K562 (cell line): Measurements from ENCODE around the gene DTX4. TPM values are rescaled to one million over a fixed set of nuclear protein-coding genes. Genes with fewer than 3 reads are reported as not detected.

ENCODE experiments used
- AFF1 ChIP-seq, 2 experiments: fragments of 450-650 bp; IDR thresholded peaks; 2 replicates each; pipeline ENCODE4 v1.6.1; 2018; ENCODE audit warnings: mild to moderate bottlenecking in 2 of 2, low read depth in 1 of 2; ENCODE audit not compliant: partially characterized antibody in 2 of 2
- ATF4 ChIP-seq: fragments of 450-650 bp; formaldehyde crosslinking; IDR thresholded peaks from 2 replicates; pipeline ENCODE4 v1.4.0; 2022; ENCODE audit warnings: mild to moderate bottlenecking, moderate library complexity
- CBFA2T2 ChIP-seq: fragments of 450-650 bp; conservative IDR thresholded peaks from 2 replicates; pipeline ENCODE4 v1.6.1; 2017; ENCODE audit warnings: mild to moderate bottlenecking
- EP300 ChIP-seq: IDR thresholded peaks from 2 replicates; pipeline ENCODE4 v1.6.1; 2012; ENCODE audit warnings: low read length, improper control_type of control experiment
- FOSL1 ChIP-seq: fragments of 200-800 bp; sonication (Bioruptor generic); conservative IDR thresholded peaks from 2 replicates; pipeline ENCODE4 v1.6.1; 2016; ENCODE audit warnings: missing genetic modification characterization, missing compliant biosample characterization
- GABPB1 ChIP-seq: sonication (generic); formaldehyde crosslinking; IDR thresholded peaks from 2 replicates; pipeline ENCODE4 v1.8.0; 2022; ENCODE audit warnings: mild to moderate bottlenecking, missing genetic modification reagents
- GTF3C2 ChIP-seq: IDR thresholded peaks from 3 replicates; pipeline ENCODE4 v1.6.1; 2011; ENCODE audit warnings: borderline replicate concordance, mild to moderate bottlenecking, moderate library complexity; ENCODE audit not compliant: insufficient read length; ENCODE audit errors: extremely low read depth
- NR0B1 ChIP-seq: fragments of 450-650 bp; IDR thresholded peaks from one replicate; pipeline ENCODE4 v1.6.1; 2018; ENCODE audit warnings: mild to moderate bottlenecking, moderate library complexity; ENCODE audit not compliant: partially characterized antibody
- PHF8 ChIP-seq: fragments of 200-600 bp; sonication (generic); IDR thresholded peaks from 2 replicates; pipeline ENCODE4 v1.6.1; 2012; ENCODE audit warnings: mixed run types, mild to moderate bottlenecking, inconsistent platforms, low read length, moderate library complexity, borderline replicate concordance
- RBM15 ChIP-seq: fragments of 200-400 bp; formaldehyde crosslinking; IDR thresholded peaks from 2 replicates; pipeline ENCODE4 v1.6.1; 2018; ENCODE audit warnings: mild to moderate bottlenecking, low read length, moderate library complexity; ENCODE audit not compliant: insufficient read depth
- SFPQ ChIP-seq: fragments of 200-400 bp; formaldehyde crosslinking; IDR thresholded peaks from 2 replicates; pipeline ENCODE4 v1.6.1; 2017; ENCODE audit warnings: mild to moderate bottlenecking, low read depth, low read length, moderate library complexity
- SMARCA5 ChIP-seq: fragments of 450-650 bp; IDR thresholded peaks from 2 replicates; pipeline ENCODE4 v1.6.1; 2016
- SMARCE1 ChIP-seq: fragments of 450-650 bp; IDR thresholded peaks from 2 replicates; pipeline ENCODE4 v1.7.1; 2016; ENCODE audit warnings: mild to moderate bottlenecking
- ZEB2 ChIP-seq: fragments of 450-650 bp; IDR thresholded peaks from 2 replicates; pipeline ENCODE4 v1.6.1; 2016
- ZNF561 ChIP-seq: fragments of 450-650 bp; formaldehyde crosslinking; conservative IDR thresholded peaks from 2 replicates; pipeline ENCODE4 v1.4.0; 2020; ENCODE audit warnings: mild to moderate bottlenecking, moderate library complexity
- ZNF695 ChIP-seq: fragments of 450-650 bp; formaldehyde crosslinking; IDR thresholded peaks from 2 replicates; pipeline ENCODE4 v1.4.0; 2020; ENCODE audit warnings: mild to moderate bottlenecking, moderate library complexity
- polyA plus RNA-seq, 8 experiments: library from polyadenylated mRNA; depleted of rRNA in 4 of 8; stranded (reverse) in 5 of 8; unstranded in 3 of 8; fragments of >200 nt; fragmentation: Nextera tagmentation in 2 of 8; fragmentation: Illumina TruSeq in 1 of 8; extraction: Ambion mirVana in 2 of 8; extraction: Trizol in 1 of 8; gene quantifications; 2 replicates each; pipeline versions ENCODE4 v1.2.1 to v1.2.3, GENCODE V29; 2011 to 2014; ENCODE audit warnings: inconsistent platforms in 1 of 8, missing spikeins in 1 of 8
- total RNA-seq, 7 experiments: library from RNA; depleted of rRNA in 6 of 7; stranded (reverse); fragments of >200 nt in 6 of 7; fragmentation: Illumina TruSeq in 2 of 7; extraction: Trizol in 2 of 7; gene quantifications; 2 replicates each; pipeline versions ENCODE4 v1.2.1 to v1.2.3, GENCODE V29; 2011 to 2021; ENCODE audit warnings: low replicate concordance in 1 of 7

Gene DTX4
- total and polyA plus RNA-seq, 9 of the 15 experiments (the other 6 are each of a cell fraction or from before 2014, with no cell fraction given), result 0.03 to 0.47 (median 0.04) TPM; not detected in 4

GRCh38 chr11:59171508-59172322 lies at the start of gene DTX4 (continued):
- no peak for TF ChIP-seq RBM15
- no peak for TF ChIP-seq PHF8
- no peak for TF ChIP-seq ZNF695
- no peak for TF ChIP-seq FOSL1 (tag)
- peak; percentile 36; the same call in 1 of the 2 replicates for TF ChIP-seq GABPB1 (CRISPR knock-in tag)
- no peak for TF ChIP-seq AFF1 (IDR thresholded peaks at IDR 0.05; ENCODE audit: low read depth in 1 of 2, partially characterized antibody in 2 of 2)
- TF ChIP-seq SMARCE1, result peak; percentile 67; the same call in 1 of the 2 replicates
- TF ChIP-seq GTF3C2, result no peak
- no peak for TF ChIP-seq CBFA2T2
- TF ChIP-seq SMARCA5, result peak; percentile 98
- TF ChIP-seq NR0B1, result no peak
- no peak for TF ChIP-seq EP300
- TF ChIP-seq ZEB2, result no peak
- TF ChIP-seq ZNF561 (CRISPR knock-in tag), result no peak
- no peak for TF ChIP-seq SFPQ
- no peak for TF ChIP-seq ATF4 (CRISPR knock-in tag)
